HG02759 (cell line): ENCODE data around the gene PNMA8C.
"Not testable (repeated sequence)": the region's sequence is repeated elsewhere in the genome, so short reads cannot be mapped to it uniquely, and the experiment has no call there.

Experiments used
- ATAC-seq: cut with Tn5 transposase; IDR thresholded peaks from one replicate; pipeline ENCODE4 v1.9.1; 2021; ENCODE audit warnings: mild to moderate bottlenecking, moderate library complexity; ENCODE audit not compliant: unreplicated experiment

Gene PNMA8C

GRCh38 chr19:46448601-46449000 lies 19.9 kb upstream of the PNMA8C start:
- ATAC-seq: no peak

GRCh38 chr19:46447824-46448223 lies 19.1 kb upstream of the PNMA8C start:
- ATAC-seq: no peak

- no peak for ATAC-seq
These were observed 18.3 kb upstream of the PNMA8C start for GRCh38 chr19:46447006-46447405.

GRCh38 chr19:46446021-46446420 lies 17.3 kb upstream of the PNMA8C start:
- no peak for ATAC-seq

- ATAC-seq: no peak
These were observed 14.2 kb upstream of the PNMA8C start for GRCh38 chr19:46442808-46443450.

- ATAC-seq: no peak
These were observed 13.1 kb upstream of the PNMA8C start for GRCh38 chr19:46441866-46442265.

GRCh38 chr19:46435689-46436088 lies 7.0 kb upstream of the PNMA8C start:
- not testable (repeated sequence) for ATAC-seq

GRCh38 chr19:46435009-46435408 lies 6.3 kb upstream of the PNMA8C start:
- no peak for ATAC-seq

GRCh38 chr19:46433470-46433869 lies 4.7 kb upstream of the PNMA8C start:
- not testable (repeated sequence) for ATAC-seq

GRCh38 chr19:46431824-46432223 lies 3.1 kb upstream of the PNMA8C start:
- ATAC-seq: no peak

GRCh38 chr19:46429999-46430398 lies 1.3 kb upstream of the PNMA8C start:
- ATAC-seq: no peak

- no peak for ATAC-seq
These were observed 1.2 kb downstream of the PNMA8C start for GRCh38 chr19:46427518-46428045.

GRCh38 chr19:46426506-46427162 lies 2.1 kb downstream of the PNMA8C start:
- ATAC-seq: no peak

- no peak for ATAC-seq
These were observed 2.7 kb downstream of the PNMA8C start for GRCh38 chr19:46426035-46426505.

- no peak for ATAC-seq
These were observed 5.5 kb downstream of the PNMA8C start for GRCh38 chr19:46423188-46423587.

- ATAC-seq: no peak
These were observed 6.4 kb downstream of the PNMA8C start for GRCh38 chr19:46422344-46422743.

- ATAC-seq: no peak
These were observed 8.7 kb downstream of the PNMA8C start for GRCh38 chr19:46420056-46420455.

GRCh38 chr19:46415804-46416709 lies 12.7 kb downstream of the PNMA8C start:
- ATAC-seq: not testable (repeated sequence)

GRCh38 chr19:46414899-46415298 lies 13.8 kb downstream of the PNMA8C start:
- not testable (repeated sequence) for ATAC-seq

- no peak for ATAC-seq
These were observed 15.3 kb downstream of the PNMA8C start, which contains the start of gene CCDC8 for GRCh38 chr19:46413262-46414031. CCDC8 (minus strand) TSS chr19:46413564; CDS start chr19:46412810, 754 bp downstream.
